SK-N-MC (cell line): ENCODE results near the gene CEP290.
"Not testable (repeated sequence)": the region's sequence is repeated elsewhere in the genome, so short reads cannot be mapped to it uniquely, and the experiment has no call there.

Experiments used
- EZH2 ChIP-seq: fragments of 200-600 bp; sonication (generic); IDR thresholded peaks from one replicate; pipeline ENCODE4 v1.6.1; 2017; ENCODE audit warnings: antibody characterized with exemption
- FOXP2 ChIP-seq: optimal IDR thresholded peaks from 2 replicates; pipeline ENCODE3; 2011; ENCODE audit warnings: mild to moderate bottlenecking, moderate library complexity; ENCODE audit not compliant: insufficient read depth; ENCODE audit errors: extremely low read length, control extremely low read depth
- POLR2AphosphoS5 ChIP-seq: IDR thresholded peaks from 2 replicates; pipeline ENCODE4 v1.6.1; 2012; ENCODE audit warnings: mild to moderate bottlenecking, low read depth, low read length, borderline replicate concordance

DNA sequence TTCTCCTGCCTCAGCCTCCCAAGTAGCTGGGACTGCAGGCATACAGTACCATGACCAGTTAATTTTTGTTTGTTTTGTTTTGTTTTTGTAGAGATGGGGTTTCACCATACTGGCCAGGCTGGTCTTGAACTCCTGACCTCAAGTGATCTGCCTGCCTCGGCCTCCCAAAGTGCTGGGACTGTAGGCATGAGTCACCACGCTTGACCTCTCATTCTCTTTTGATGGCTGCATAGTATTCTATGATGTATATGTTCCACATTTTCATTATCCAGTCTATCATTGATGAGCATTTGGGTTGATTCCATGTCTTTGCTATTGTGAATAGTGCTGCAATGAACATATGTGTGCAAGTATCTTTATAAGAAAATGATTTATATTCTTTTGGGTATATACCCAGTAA is 8.7 kb downstream of the CEP290 start:
- not testable (repeated sequence) for TF ChIP-seq EZH2, POLR2AphosphoS5, FOXP2
